T-helper 2 cell treated with Interferon-gamma antibody and Interleukin-4, amounts not matched to agents 100 ng/mL and 5 ng/mL, for 36 hours (primary cell): ENCODE measurements around the gene CLN6. TPM values are rescaled to one million over a fixed set of nuclear protein-coding genes. Genes with fewer than 3 reads are reported as not detected.
"Not testable (repeated sequence)": the region's sequence is repeated elsewhere in the genome, so short reads cannot be mapped to it uniquely, and the experiment has no call there.

Experiments used
- intact Hi-C: fragments of 100-400 bp; cut with micrococcal nuclease; formaldehyde crosslinking; loops from one replicate; pipeline ENCODE4 v1.15.1; 2023
- total RNA-seq: library from RNA; stranded (reverse); gene quantifications from 2 replicates; pipeline ENCODE4 v1.2.3, GENCODE V29; 2022

Gene CLN6
- total RNA-seq, 1 donor from 2014 or later: 80.1 TPM

DNA sequence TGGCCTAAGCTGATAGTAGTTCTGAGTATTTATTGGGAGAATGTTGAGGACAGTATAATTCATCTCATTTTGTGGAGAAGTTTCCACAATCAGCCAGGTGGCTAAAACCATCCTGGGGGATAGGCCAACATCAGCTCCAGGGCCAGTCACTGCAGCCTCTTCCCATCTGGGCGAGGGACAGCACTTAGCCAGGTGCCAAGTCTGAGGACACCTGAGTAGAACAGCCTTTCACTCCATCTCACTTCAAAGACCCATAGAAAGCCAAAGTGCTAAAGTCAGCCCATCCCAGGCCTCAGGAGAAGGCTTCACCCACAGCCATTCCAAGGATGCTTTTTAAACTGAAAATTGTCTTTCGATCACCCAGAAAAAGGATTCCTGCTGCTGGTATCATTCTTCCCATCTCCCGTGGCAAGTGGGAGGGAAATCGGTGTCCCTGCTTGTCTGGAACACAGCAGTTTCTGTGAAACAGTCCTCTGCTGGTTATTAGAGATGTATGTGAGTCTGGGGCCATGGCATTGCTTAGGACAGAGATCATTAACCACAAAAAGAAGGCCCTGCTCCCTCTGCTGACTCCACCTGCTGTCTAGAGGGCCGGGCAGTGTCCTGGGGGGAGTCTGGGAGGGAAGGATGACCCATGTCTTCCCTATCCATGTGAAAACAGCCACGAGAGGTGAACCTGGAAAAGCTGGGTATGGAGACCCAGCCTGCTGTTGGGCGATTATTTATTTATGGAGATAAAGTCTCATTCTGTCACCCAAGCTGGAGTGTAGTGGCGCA is 34.0 kb downstream of the CLN6 start:
- intact Hi-C loops: no loop called here

GRCh38 chr15:68192804-68193486 is 36.6 kb downstream of the CLN6 start:
- intact Hi-C loops: no loop called here

- intact Hi-C loops: no loop called here
These were observed 37.4 kb downstream of the CLN6 start for GRCh38 chr15:68192117-68192516.

GRCh38 chr15:68191555-68191954 is 38.0 kb downstream of the CLN6 start:
- intact Hi-C loops: no loop called here

DNA sequence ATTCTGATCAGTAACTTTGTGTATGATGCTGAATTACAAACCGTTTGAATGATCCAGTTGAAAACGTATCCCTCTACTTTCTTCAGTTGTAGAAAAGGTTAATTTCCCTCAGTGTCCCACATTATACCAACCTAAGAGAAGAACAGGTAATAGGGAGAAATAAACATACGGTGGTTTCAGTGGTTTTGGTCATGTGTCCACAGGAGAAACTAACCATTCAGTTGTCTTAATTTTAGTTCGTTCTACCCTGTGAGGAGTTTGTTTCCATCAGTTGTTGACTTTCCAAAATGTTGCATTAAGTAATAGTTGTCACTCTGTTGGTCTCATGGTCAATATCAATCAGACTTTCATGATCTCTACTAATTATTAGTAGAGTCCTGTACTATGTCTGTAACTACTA is 39.5 kb downstream of the CLN6 start:
- intact Hi-C loops: no loop called here

DNA sequence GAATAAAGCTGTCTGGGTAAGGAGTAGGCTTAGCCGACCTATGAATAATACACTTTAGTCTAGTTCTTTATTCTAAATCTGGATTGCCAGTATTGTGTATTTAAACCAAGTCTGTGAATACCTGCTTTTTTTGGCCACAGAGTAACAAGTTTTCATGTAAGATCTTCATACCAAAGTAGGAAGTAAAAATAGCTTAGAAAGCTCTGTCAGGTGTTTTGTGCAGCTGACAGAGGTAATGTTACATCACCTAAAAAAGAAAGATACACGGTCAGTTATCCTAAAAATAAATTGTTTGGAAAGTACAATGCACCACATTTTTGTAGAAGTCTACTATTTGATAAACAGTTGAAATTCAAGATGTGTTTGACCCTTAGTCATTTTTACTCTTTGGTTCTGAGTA is 40.9 kb downstream of the CLN6 start:
- intact Hi-C loops: no loop called here

DNA sequence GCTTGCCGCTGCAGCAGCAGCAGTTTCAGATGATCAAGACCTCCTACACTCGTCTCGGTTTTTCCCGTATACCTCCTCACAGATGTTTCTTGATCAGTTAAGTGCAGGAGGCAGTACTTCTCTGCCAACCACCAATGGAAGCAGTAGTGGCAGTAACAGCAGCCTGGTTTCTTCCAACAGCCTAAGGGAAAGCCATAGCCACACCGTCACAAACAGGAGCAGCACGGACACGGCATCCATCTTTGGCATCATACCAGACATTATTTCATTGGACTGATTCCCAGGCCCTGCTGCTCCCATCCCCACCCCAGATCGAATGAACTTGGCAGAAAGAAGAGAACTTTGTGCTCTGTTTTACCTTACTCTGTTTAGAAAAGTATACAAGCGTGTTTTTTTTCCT is 42.0 kb downstream of the CLN6 start:
- intact Hi-C loops: no loop called here

DNA sequence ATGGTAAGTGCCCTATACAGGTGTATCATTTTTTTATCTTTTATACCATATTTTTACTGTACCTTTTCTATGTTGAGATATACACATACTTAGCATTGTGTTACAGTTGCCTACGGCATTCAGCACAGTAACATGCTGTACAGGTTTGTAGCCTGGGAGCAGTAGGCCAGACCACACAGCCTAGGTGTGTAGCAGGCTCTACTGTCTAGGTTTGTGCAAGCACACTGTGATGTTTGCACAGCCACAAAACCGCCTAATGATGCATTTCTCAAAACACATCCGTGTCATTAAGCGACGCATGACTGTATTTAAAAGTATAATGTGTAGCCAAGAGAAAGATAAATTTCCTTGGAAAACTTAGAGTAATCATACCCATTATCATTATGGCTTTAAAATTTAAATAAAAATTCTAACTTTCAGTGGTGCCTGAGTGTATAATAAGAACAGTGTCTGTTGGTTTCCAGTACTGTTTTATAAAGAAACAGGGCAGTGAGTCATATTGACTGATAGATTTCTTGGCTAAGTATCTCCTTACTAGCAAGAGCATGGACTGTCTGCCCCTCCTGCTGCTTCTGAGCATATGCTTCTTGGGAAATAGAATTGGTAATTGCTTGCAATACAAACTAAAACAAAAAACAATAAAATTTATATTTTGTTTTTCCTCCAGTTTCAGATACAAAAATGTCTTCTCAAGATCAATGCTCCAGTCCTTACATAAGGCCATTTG is 42.7 kb downstream of the CLN6 start:
- intact Hi-C loops: no loop called here

- intact Hi-C loops: no loop called here
These were observed 44.7 kb downstream of the CLN6 start for GRCh38 chr15:68184616-68185480.

GRCh38 chr15:68183616-68184315 is 45.8 kb downstream of the CLN6 start:
- intact Hi-C loops: no loop called here

DNA sequence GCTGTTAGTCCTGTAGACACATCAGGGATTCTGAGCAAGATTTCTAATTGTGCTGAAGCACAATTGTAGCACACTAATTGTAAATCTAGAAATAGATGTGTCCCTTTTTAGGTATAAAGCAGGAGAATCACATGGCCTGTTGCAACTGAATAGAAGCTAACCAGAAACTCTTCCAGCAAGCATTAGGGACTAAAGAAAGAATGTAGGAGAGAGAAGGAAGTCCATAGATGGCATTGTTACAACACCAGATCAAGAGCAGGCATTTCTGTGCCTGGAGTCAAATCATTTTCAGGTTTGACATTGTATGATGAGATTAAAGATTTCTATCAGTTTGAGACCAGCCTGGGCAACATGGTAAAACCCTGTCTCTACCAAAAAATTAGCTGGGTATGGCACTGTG is 51.8 kb downstream of the CLN6 start:
- intact Hi-C loops: no loop called here

- intact Hi-C loops: no loop called here
These were observed 52.9 kb downstream of the CLN6 start for GRCh38 chr15:68176601-68177000.

DNA sequence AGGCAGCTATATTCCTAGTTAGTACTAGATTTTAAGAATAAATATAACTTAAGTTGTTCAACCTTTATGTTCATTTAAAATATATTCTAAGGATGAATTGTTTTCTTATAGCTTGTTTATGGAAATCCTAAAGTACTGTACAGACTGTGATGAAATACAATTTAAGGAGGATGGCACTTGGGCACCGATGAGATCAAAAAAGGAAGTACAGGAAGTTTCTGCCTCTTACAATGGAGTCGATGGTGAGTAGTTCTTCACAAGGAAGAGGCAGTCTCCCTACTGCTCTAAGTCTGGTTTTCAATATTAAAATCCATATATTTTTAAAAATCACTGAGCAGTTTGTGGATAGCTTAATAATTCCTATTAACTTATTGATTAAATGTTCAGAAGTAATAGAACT is 54.0 kb downstream of the CLN6 start:
- intact Hi-C loops: no loop called here

DNA sequence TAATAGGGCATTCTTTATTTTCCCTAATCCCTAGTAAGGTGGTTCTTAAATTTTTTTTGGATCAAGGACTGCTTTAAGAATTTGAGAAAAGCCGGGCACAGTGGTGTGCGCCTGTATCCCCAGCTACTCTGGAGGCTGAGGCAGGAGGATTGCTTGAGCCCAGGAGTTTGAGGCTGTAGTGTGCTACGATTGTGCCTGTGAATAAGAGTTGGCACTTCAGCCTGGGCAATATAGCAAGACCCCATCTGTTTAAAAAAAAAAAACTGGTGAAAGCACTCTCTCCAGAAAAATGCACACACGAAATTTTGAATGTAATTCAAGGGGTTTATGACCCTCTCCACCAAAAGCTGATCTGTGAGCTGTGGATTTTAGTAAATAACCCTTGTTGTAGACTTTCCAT is 56.4 kb downstream of the CLN6 start:
- intact Hi-C loops: no loop called here

- intact Hi-C loops: not testable (repeated sequence)
These were observed 57.5 kb downstream of the CLN6 start for GRCh38 chr15:68172037-68172436.

DNA sequence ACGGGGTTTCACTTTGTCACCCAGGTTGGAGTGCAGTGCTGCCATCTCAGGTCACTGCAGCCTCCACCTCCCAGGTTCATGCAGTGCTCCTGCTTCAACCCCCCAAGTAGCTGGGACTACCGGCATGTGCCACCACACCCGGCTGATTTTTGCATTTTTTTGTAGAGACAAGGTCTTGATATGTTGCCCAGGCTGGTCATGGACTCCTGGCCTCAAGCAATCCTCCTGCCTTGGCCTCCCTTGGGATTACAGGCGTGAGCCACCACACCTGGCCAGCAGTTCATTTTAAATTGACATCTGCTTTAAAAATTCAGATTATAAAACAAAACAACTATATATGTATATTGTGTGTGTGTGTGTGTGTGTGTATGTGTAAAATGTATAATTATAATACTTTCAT is 62.7 kb downstream of the CLN6 start:
- intact Hi-C loops: no loop called here

DNA sequence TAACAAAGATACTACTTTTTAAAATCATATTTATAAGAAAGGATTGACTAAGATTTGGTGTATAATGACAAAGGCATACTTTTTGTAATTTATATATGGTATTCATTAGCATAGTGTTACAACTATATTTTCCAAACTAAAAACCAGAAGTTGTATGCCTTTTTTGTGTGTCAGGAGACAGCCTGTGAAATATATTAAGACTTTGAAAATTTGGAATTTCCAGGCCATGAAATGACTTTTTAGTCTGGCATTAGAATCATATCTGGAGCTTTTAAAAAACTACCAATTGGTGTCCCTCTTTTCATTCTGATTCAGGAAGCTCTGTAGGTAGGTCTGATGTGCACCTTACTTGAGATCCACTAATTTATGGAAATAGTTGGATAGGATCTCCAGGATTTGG is 66.3 kb downstream of the CLN6 start:
- intact Hi-C loops: no loop called here

DNA sequence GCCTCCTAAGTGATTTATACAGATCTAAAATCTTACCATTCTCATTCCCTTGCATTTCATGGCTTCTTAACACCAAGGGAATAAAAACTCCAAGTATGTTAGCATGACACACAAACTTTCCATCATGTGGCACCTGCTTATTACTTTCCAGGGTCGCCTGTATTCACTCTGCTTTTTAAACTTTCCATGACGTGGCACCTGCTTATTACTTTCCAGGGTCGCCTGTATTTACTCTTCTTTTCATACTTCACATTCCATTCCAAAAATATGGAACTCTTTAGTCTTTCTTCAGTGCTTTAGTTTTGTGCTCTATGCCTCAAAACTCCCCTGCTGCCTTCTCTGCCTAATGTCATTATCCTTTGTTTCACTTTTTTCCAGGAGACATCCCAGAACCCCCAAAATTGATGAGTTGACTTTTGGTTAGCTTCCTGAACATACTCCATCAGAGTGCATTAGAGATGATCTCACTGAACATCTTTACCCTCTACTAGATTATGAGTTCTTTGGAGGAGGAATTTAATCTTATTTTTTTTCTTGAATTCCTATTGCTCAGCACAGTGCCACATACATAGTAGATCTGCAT is 71.4 kb downstream of the CLN6 start:
- intact Hi-C loops: no loop called here

DNA sequence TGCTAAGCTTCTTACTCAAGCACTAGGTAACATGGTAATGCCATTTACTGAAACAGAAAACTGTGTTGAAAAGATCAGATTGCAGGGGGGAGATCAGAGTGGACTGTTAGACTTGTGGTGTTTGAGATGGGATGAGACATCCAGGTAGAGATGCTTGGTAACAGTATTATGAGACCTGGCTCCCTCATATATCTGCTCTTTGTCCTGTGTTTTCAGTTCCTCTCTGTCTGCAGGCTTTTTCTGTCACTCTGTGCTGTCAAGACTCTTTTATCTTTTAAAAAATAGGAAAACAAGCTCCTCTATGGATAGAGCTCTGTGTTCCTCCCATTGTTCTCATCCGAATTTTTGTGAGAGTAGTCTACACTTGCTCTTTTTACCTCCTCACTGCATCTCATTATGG is 72.5 kb downstream of the CLN6 start:
- intact Hi-C loops: no loop called here
